Pons (tissue), 1 donor: ENCODE measurements around the gene C19orf44.
"Not testable (repeated sequence)": the region's sequence is repeated elsewhere in the genome, so short reads cannot be mapped to it uniquely, and the experiment has no call there.

Source experiments
- DNase-seq: peaks from one replicate; pipeline ENCODE4 v3.0.0-alpha.2; 2016; ENCODE audit warnings: low spot score

Gene C19orf44

DNA sequence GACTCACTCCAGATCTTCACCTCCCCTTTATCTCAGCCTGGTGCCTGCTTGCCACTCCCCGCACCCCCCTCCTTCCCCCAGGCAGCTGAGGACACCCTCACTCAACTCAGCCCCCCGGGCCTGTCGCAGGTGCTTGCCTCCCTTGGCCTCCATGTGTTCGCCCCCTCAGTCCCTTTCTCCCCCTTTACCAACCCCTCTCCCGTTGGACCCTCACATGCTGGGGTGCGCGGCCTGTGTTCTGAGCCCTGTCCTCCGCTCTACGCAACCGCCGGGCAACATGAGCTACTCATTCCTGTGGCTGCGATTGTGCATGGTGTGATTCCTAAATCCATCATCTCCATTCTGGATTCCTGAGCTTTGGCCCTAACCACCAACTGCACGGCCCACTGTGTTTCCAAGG is 40.9 kb downstream of the C19orf44 start:
- no peak for DNase-seq

DNA sequence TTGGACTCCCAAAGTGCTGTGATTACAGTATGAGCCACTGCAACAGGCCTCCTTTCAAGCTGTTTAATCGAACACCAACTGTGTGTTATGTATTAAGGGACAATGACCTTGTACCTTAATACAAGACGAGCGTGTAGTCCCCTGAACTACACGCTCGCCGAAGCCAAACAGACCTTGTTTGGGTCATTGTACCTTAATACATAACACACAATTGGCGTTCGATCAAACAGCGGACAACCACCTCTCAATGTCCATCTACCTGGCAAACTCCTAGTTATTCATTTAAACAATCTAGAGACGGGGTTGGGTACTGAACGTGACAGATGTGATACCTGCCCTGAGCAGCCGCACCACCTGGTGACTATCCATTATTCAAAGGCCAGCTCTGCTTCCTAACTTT is 44.8 kb downstream of the C19orf44 start:
- no peak for DNase-seq

DNA sequence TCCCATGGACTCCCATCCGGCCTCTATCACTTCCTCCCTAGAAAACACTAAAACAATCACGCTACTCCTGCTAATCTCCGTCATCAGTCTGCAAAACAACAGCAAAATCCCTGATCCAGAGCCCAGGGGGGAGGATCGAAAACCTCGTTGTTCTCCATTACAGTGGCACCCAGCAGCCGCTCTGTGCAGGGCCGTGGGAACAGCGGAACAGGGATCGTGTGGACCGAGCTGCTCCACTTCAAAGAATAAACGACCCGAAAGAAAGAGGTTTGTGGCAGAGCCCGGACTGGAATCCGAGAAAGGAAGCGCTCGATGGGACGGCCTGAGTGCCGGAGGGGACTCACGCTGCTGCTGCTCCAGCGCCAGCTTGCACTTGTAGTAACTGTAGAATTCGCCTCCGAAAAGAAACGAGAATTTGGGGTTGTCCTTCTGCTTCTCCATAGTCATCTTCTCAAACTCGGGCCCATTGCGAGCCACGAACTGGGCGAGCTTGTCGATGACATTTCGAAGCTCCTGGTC is 45.4 kb downstream of the C19orf44 start:
- DNase-seq = no peak

DNA sequence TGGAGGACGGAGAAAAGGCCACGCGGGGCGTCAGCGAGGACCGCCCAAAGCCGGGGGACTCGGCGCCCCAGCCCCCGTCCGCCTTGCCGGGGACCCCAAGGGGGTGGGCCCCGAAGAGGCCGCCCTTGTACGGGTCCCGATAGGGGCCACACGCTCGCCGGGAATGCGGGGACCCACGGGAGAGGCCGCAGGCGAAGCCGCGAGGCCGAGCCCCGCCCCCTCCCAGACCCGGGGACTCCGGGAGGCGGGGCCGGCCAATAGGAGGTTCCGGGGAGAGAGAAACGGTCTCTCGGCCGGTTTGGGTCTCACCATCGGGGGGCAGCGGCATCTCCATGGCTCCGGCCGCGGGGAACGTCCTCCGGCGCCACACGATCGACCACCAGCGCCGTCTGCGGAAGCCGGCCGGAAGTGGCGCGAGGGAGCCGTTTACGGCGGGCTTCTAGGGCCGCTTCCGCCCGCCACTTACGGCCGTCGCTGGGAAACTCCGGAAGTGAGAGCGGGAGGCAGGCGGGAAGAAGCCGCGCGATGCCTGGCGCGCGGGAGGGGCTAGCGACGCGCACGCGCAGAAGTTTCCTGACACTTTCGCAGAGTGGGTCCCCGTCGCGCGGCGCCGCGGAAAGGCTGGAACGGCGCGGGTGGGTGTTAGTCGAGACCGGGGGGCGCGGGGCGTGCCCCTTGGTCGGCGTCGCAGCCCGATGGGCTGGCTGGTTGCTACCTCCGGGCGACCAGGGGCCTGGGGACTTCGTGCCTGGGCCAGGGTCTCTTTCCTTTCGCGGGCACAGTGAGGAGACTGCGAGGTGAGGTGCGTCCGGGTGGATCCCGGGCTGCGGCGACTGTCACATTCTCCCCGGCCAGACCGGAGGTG is 46.1 kb downstream of the C19orf44 start, which contains the start of gene CHERP:
TSS of gene CHERP (minus strand) at position 393 of the 865 bp plus-strand sequence. CDS start at position 334, 59 bp downstream.
- peak; percentile 93 for DNase-seq

DNA sequence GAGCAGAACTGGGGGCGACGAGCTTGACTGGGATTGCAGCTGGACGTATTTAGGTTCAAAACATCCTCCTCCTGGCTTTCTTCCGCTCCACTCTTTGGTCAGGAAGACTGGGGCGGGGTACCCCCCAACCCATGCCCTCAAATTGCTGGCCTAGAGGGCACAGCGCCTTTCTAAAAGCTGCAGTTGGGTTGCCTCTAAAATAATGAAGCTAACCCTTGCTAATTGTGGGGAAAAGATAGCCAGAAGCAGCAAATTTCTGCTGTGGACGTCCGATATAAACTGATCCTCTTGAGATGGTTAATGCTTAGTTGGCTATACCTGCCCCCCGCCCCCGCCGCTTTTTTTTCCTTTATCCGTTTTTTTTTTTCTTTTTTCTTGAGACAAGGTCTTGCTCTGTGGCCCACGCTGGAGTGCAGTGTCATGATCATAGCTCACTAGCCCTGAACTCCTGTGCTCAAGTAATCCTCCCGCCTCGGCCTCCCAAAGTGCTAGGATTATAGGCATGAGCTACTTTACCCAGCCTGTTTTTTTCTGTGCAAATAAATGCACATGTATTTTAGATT is 46.8 kb downstream of the C19orf44 start:
- no peak for DNase-seq

DNA sequence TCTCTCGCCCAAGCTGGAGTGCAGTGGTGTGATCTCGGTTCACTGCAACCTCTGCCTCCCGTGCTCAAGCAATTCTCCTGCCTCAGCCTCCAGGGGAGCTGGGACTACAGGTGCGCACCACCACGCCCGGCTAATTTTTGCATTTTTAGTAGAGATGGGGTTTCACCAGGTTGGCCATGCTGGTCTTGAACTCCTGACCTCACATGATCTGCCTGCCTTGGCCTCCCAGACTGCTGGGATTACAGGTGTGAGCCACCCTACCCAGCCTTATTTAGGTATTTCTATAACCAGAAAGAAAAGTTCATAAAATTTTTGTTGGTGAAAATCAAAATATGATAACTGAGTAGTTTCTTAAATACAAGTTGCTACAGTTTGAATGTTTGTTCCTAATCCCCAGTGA is 47.5 kb downstream of the C19orf44 start:
- DNase-seq = not testable (repeated sequence)

DNA sequence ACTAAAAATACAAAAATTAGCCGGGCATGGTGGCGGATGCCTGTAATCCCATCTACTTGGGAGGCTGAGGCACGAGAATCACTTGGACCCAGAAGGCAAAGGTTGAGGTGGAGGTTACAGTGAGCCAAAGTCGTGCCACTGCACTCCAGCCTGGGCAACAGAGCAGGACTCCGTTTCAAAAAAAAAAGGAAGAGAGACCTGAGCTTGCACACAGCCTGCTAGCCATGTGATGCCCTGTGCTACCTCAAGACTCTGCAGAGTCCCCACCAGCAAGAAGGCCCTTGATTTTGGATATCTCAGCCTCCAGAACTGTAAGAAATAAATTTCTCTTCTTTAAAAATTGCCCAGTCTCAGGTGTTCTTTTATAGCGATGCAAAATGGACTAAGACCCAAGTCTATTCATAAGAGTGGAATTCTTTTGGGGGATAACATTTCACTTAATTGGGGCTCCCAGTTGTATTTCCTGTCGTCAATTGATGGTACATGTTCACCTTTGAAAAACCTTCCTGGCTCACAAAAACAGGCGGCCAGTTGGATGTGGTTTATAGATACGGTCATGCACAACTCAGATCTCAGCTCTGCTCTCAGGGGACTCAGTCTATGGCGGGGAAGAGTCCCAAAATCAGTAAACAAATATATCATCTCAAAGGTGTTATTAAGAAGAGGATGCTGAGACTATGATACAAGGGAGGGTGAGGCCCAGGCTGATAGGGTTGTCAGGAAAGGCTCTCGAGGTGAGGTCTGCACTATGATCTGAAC is 48.5 kb downstream of the C19orf44 start:
- DNase-seq = no peak

DNA sequence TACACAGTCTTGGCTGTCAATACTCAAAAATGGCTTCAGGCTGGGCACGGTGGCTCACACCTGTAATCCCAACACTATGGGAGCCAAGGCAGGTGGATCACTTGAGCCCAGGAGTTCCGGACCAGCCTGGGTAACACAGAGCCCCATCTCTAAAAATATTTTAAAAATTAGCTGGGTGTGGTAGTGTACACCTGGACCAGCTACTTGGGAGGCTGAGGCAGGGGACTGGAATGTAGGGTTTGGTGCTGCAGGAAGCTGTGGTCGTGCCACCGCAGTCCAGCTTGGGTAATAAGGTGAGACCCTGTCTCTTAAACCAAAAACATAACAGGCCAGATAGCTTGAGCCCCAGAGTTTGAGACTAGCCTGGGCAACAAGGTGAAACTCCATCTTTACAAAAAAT is 52.8 kb downstream of the C19orf44 start:
- no peak for DNase-seq

DNA sequence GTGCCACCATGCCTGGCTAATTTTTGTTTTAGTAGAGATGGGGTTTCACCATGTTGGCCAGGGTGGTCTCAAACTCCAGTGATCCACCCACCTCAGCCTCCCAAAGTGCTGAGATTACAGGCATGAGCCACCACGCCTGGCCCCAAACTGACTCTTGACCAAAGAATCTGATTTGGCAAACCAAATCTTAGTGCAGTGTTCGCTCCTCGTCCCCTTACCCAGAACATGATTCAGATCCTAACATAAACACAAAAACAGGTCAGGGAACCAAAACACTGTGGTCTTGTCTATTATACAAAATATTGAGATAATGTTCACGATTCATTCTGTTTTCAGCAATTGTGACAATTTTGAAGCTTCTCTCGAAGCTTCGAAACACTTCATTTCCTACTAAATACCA is 55.7 kb downstream of the C19orf44 start:
- DNase-seq = not testable (repeated sequence)

DNA sequence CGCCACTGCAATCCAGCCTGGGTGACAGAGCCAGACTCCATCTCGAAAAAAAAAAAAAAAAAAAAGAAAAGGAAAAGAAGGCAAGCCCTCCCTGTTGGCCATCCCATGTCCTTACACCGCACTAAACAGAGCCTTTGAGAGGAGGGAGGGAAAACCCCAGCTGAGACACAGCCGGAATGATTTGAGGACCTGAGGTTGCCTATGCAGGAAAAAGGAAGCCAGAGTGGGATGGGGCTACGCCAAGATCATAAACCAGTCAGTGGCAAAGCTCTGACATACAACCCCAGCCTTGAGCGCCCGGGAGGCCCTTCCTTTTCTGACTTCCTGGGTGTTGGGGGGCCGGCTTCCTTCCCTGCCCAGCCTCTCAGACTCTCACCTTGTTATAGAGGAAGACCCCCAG is 58.6 kb downstream of the C19orf44 start:
- DNase-seq = no peak

DNA sequence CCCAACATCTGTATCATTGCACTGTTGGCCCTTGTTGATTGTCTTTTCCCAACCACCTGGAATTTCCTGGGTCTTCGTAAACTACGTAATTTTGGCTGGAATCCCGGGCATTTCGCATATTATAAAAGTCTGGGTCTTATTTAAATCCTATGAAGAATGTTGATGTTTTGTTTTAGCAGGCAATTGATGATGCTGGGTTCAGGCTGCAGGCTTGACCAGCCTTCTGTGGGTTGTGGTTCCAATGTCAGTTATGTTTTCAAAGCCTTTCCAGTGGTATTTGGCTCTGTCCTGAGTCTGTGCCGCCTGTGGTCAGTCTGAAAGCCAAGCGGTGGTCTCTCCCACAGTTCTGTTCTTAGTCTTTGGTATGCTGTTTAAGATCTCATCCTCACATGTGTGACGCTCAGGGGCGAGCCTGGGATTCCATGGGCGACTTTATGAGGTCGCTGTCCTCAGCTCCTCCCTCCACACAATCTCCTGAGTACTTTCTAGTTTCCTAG is 63.6 kb downstream of the C19orf44 start:
- DNase-seq = no peak

DNA sequence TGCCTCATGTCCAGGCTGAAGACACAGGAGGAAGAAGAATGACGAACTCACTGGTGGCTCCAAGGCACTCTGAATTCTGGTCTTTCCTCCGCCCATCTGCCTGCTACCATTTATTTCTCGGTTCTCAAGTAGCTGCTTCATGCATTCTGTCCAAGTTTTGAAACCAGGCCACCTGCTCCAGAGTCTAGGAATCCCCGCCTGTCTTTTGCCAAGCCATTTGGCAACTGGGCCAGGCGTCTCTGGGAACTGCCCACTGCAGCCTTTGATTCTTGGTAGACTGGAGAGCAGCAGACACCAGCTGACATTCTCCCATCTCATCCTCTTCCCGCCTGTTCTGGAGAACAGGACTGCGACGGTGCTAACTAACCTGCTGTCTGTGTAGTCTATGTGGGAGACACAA is 65.2 kb downstream of the C19orf44 start:
- DNase-seq = peak; percentile 49

DNA sequence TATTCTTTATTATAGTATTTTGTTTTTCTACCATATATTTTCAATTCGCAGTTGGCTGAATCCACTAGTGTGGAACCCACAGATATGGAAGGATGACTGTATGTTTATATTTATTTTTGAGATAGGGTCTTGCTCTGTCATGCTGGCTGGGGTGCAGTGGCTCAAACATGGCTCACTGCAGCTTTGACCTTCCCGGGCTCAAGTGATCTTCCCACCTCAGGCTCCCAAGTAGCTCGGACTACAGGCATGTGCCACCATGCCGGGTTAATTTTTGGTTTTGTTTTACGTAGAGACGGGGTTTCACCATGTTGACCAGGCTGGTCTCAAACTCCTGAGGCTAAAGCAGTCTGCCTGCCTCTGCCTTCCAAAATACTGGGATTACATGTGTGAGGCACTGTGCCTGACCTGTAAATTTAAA is 66.4 kb downstream of the C19orf44 start:
- DNase-seq = no peak

DNA sequence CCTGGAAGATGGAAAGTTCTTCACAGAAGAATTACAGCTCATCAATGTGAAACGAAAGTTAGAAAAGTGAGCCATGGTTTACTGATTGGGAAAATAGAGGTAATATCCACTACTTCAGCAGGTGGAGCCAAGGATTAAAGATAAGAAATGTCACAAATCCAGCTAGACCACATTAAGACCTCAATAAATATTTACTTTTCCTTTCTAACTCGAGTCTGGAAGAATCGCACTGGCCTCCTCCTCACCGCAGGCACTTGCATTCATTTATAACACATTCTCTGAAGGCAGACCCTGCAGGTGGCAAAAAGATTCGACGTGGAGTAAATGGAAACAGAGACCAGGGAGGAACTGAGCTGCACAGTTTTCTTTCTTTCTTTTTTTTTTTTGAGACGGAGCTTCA is 68.6 kb downstream of the C19orf44 start:
- no peak for DNase-seq

DNA sequence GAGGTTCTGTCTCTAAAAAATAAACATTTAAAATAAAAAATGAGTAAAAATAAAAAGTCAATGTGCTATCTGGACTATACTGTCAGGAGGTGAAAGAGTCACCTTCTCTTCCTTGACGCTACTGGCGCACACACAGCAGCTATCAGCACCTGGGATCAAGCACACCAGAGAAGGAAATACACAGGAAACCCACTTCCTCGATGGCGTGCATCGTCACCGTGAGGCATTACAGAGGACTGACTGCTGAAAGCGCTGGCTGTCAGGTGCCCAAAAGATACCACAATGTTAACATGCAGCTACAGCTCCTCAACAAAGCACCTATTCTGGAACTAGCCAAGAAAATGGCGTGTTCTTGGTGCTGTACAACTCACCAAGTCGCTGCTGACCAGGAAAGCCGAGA is 70.0 kb downstream of the C19orf44 start:
- DNase-seq = no peak

DNA sequence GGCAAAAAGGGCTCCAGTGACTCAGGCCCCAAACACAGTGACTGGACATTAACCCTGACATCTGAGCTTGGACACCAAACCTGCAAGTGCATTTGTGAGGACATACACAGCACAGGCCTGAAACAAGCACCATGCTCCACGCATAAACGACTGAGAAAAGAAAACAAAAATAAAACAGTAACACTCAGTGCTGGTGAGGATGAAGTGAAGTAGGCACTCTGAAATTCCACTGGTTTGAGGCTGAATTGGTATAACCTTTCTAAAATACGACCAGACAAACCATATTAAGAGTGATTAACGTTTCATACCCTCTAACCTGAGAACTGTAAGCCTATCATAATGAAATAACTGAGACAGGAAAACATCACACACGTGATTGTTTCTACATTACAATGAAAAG is 70.5 kb downstream of the C19orf44 start:
- no peak for DNase-seq

DNA sequence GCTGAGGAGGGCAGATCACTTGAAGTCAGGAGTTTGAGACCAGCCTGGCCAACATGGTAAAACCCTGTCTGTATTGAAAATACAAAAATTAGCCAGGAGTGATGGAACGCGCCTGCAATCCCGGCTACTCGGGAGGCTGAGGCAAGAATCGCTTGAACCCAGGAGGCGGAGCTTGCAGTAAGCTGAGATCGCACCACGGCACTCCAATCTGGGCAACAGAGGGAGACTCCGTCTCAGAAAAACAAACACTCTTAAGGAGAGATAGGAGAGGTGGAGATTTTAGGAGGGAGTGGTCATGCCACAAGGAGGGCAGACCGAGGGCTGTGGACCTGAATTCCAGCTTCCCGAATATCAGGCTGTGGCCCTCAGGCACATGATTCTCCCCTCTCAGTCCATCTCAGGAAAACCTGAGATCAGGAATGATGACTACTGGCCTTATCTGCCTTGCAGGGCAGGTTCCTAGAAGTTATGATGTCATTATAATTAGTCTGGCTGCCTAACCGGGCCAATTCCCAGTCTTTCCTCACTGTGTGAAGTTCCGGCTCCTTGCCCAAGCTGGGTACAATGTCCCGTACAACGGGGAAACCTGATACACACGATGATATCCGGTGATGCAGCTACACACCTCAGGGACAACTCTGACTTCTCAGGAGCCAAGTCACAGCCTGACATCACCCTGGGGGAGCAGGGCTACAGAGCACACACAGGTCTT is 73.6 kb downstream of the C19orf44 start:
- no peak for DNase-seq
